Caco-2 (cell line): ENCODE results near the gene UNC13C. TPM values are rescaled to one million over a fixed set of nuclear protein-coding genes. Genes with fewer than 3 reads are reported as not detected.

Experiments used
- BruUV-seq: library from RNA; stranded (reverse); fragments of 400-500 nt; replicated peaks from 2 replicates; lab custom pipeline; 2021; lab: Mats Ljungman, UMichigan
- CTCF ChIA-PET: fragments of 300-600 bp; sonication (Branson Sonifier 250); formaldehyde crosslinking; loops from one replicate; lab custom pipeline; 2022; ENCODE audit warnings: antibody characterized with exemption; lab: Charles Lee
- POLR2A ChIA-PET: fragments of 300-600 bp; sonication (Branson Sonifier 250); formaldehyde crosslinking; loops from one replicate; lab custom pipeline; 2022; ENCODE audit warnings: antibody characterized with exemption; lab: Charles Lee
- DNase-seq, 2 experiments: peaks; one replicate each; pipeline versions ENCODE4 v3.0.0 to v3.0.0-alpha.2; 2020 to 2022
- H3K27me3 ChIP-seq: replicated peaks from 2 replicates; pipeline ENCODE4 v1.6.0; 2011; ENCODE audit warnings: low read length; ENCODE audit not compliant: control insufficient read depth, insufficient read depth
- H3K36me3 ChIP-seq: 2 replicates; pipeline ENCODE4 v1.5.1; 2011; ENCODE audit warnings: low read length; ENCODE audit not compliant: control insufficient read depth, insufficient read depth
- H3K4me1 ChIP-seq: fragments of 250-450 bp; sonication (Bioruptor Pico); 2 replicates; pipeline ENCODE4 v1.5.1; 2020; ENCODE audit warnings: mild to moderate bottlenecking
- H3K4me3 ChIP-seq: 2 replicates; pipeline ENCODE4 v1.5.1; 2011; ENCODE audit warnings: low read depth, mild to moderate bottlenecking, control low read depth, low read length
- H3K9me3 ChIP-seq: fragments of 250-450 bp; sonication (Bioruptor Pico); 2 replicates; pipeline ENCODE4 v1.5.1; 2020; ENCODE audit warnings: mild to moderate bottlenecking, moderate library complexity
- H3K27ac Mint-ChIP-seq: one replicate; pipeline ENCODE4 v1.8.0; 2022; ENCODE audit warnings: mixed read lengths; ENCODE audit not compliant: unreplicated experiment
- H3K27me3 Mint-ChIP-seq: one replicate; pipeline ENCODE4 v1.8.0; 2022; ENCODE audit warnings: mixed read lengths; ENCODE audit not compliant: insufficient read depth, unreplicated experiment
- H3K36me3 Mint-ChIP-seq: one replicate; pipeline ENCODE4 v1.8.0; 2022; ENCODE audit warnings: mild to moderate bottlenecking, mixed read lengths; ENCODE audit not compliant: insufficient read depth, unreplicated experiment
- H3K4me1 Mint-ChIP-seq: one replicate; pipeline ENCODE4 v1.8.0; 2022; ENCODE audit warnings: low read depth, mixed read lengths; ENCODE audit not compliant: unreplicated experiment
- H3K4me3 Mint-ChIP-seq: one replicate; pipeline ENCODE4 v1.8.0; 2022; ENCODE audit warnings: mild to moderate bottlenecking, moderate library complexity, mixed read lengths; ENCODE audit not compliant: unreplicated experiment
- H3K9me3 Mint-ChIP-seq: one replicate; pipeline ENCODE4 v1.8.0; 2022; ENCODE audit warnings: mixed read lengths; ENCODE audit not compliant: unreplicated experiment
- CTCF ChIP-seq, 2 experiments: fragments of 200-600 bp in 1 of 2; IDR thresholded peaks; 1 replicate in 1 of 2; 2 replicates in 1 of 2; pipeline versions ENCODE4 v1.5.1 to v1.8.0; 2011 to 2022; ENCODE audit warnings: antibody characterized with exemption in 1 of 2, control low read depth in 1 of 2, inconsistent platforms in 1 of 2, low read depth in 1 of 2, low read length in 1 of 2, mild to moderate bottlenecking in 1 of 2, moderate library complexity in 1 of 2; ENCODE audit not compliant: insufficient read depth in 1 of 2, severe bottlenecking in 1 of 2, unreplicated experiment in 1 of 2
- intact Hi-C: fragments of 100-400 bp; cut with micrococcal nuclease; formaldehyde crosslinking; loops from one replicate; pipeline ENCODE4 v1.10.0; 2022; ENCODE audit not compliant: unreplicated experiment
- total RNA-seq: library from RNA; stranded (reverse); gene quantifications from 2 replicates; pipeline ENCODE4 v1.2.3, GENCODE V29; 2022

The UNC13C gene
- total RNA-seq, 1 experiment from 2014 or later: 2.9 TPM

GRCh38 chr15:53962646-53963561 is 15.3 kb upstream of the UNC13C start:
- H3K27me3 Mint-ChIP-seq: no peaks in the 10 kb centered on the region
- POLR2A ChIA-PET: no interaction called here

DNA sequence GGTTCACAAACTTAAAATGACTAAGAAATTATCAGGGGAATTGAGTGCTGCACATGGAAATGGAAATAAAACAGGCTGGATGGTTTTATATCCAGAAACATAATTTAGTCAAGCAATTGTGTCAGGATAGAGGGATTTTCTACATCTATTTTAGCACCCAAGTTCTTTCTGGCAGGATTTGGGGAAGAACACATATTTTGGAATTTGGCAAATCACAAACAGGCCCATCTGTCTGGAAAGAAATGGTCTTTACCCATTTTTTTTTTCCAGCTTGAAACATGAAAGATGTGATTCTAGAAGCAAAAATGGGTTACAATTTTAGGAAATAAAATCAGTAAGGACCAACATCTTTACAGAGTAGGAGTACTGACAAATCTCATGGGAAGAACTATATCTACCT is 14.4 kb upstream of the UNC13C start:
- Histone ChIP-seq H3K4me3 (no peak overlapping the region), H3K36me3 (no peaks in the 10 kb centered on the region), H3K27me3 (no peaks in the 10 kb centered on the region), H3K4me1 (0 out of 2 replicates have a peak, but pooled peaks cover 6% of the 10 kb centered on the region), H3K9me3 (no peaks in the 10 kb centered on the region)
- H3K9me3 Mint-ChIP-seq: no peaks in the 10 kb centered on the region
- H3K27me3 Mint-ChIP-seq: no peaks in the 10 kb centered on the region
- ChIA-PET POLR2A (no interaction called here), CTCF (interaction anchor here (1.3 kb wide), 2 partner anchors 38 to 152 kb away, joined by 5 to 10 read pairs; no protein-coding TSS in a partner anchor)
- no TSS peak for BruUV-seq
- TF ChIP-seq CTCF (IDR thresholded peaks at IDR 0.05; ENCODE audit: insufficient read depth in 1 of 2, low read depth in 1 of 2, low read length in 1 of 2, severe bottlenecking in 1 of 2, unreplicated experiment in 1 of 2): no peak
- no peak for DNase-seq
- H3K36me3 Mint-ChIP-seq: no peaks in the 10 kb centered on the region
- intact Hi-C loops: loop anchor here (1.0 to 5.0 kb wide), 3 partner anchors 152 to 1144 kb away; no protein-coding TSS in a partner anchor
- no peaks in the 10 kb centered on the region for H3K4me1 Mint-ChIP-seq
- no peak overlapping the region for H3K4me3 Mint-ChIP-seq
- no peak overlapping the region for H3K27ac Mint-ChIP-seq

More at GRCh38 chr15:53962646-53963561, 15.3 kb upstream of the UNC13C start:
- DNase-seq: peak; percentile 45 to 47
- Mint-ChIP-seq H3K27ac (no peak overlapping the region), H3K4me1 (no peaks in the 10 kb centered on the region), H3K36me3 (no peaks in the 10 kb centered on the region), H3K9me3 (no peaks in the 10 kb centered on the region), H3K4me3 (no peak overlapping the region)
- 0 out of 2 replicates have a peak, but pooled peaks cover 6% of the 10 kb centered on the region for H3K4me1 ChIP-seq
- TF ChIP-seq CTCF (IDR thresholded peaks at IDR 0.05; ENCODE audit: insufficient read depth in 1 of 2, low read depth in 1 of 2, low read length in 1 of 2, severe bottlenecking in 1 of 2, unreplicated experiment in 1 of 2): peak; percentile 63 to 64
- intact Hi-C loops: loop anchor here (1.0 to 5.0 kb wide), 3 partner anchors 152 to 1144 kb away; no protein-coding TSS in a partner anchor
- no peak overlapping the region for H3K4me3 ChIP-seq
- H3K27me3 ChIP-seq: no peaks in the 10 kb centered on the region
- BruUV-seq: no TSS peak
- H3K36me3 ChIP-seq: no peaks in the 10 kb centered on the region
- H3K9me3 ChIP-seq: no peaks in the 10 kb centered on the region
- CTCF ChIA-PET: interaction anchor here (1.3 kb wide), 2 partner anchors 37 to 151 kb away, joined by 5 to 10 read pairs; no protein-coding TSS in a partner anchor

- BruUV-seq: no TSS peak
- Mint-ChIP-seq H3K27me3 (no peaks in the 10 kb centered on the region), H3K4me3 (no peak overlapping the region), H3K36me3 (no peaks in the 10 kb centered on the region), H3K9me3 (no peaks in the 10 kb centered on the region), H3K27ac (no peak overlapping the region), H3K4me1 (no peaks in the 10 kb centered on the region)
- intact Hi-C loops: no loop called here
- no peak for TF ChIP-seq CTCF (IDR thresholded peaks at IDR 0.05; ENCODE audit: insufficient read depth in 1 of 2, low read depth in 1 of 2, low read length in 1 of 2, severe bottlenecking in 1 of 2, unreplicated experiment in 1 of 2)
- POLR2A ChIA-PET: no interaction called here
- Histone ChIP-seq H3K27me3 (no peaks in the 10 kb centered on the region), H3K4me1 (no peaks in the 10 kb centered on the region), H3K4me3 (no peak overlapping the region), H3K9me3 (no peaks in the 10 kb centered on the region), H3K36me3 (no peaks in the 10 kb centered on the region)
- CTCF ChIA-PET: no interaction called here
- no peak for DNase-seq
Observed at GRCh38 chr15:53974121-53974520, 4.1 kb upstream of the UNC13C start.
